Astrocyte of the spinal cord (primary cell): ENCODE results near the gene SCG3.

Experiments used
- DNase-seq: peaks from one replicate; pipeline ENCODE4 v3.0.0; 2011; ENCODE audit warnings: low read depth, low spot score
- H3K4me3 ChIP-seq: 2 replicates; pipeline ENCODE4 v1.5.1; 2011; ENCODE audit warnings: low read depth, mild to moderate bottlenecking, low read length, moderate library complexity
- CTCF ChIP-seq: IDR thresholded peaks from 2 replicates; pipeline ENCODE4 v1.5.1; 2012; ENCODE audit warnings: low read depth, mild to moderate bottlenecking, low read length, inconsistent platforms
- in situ Hi-C: cut with HindIII; loops from 2 replicates; pipeline ENCODE4 v1.10.0; 2017; ENCODE audit warnings: low sequenced_read_pairs

The SCG3 gene

GRCh38 chr15:51678096-51678495 is 3.2 kb upstream of the SCG3 start:
- TF ChIP-seq CTCF = no peak
- no peak for DNase-seq

GRCh38 chr15:51680321-51680720 is 982 bp upstream of the SCG3 start:
- DNase-seq = no peak
- TF ChIP-seq CTCF = no peak
- in situ Hi-C loops = no loop called here
- H3K4me3 ChIP-seq = no peak overlapping the region

More at GRCh38 chr15:51678096-51678495, 3.2 kb upstream of the SCG3 start:
- no peak overlapping the region for H3K4me3 ChIP-seq
- in situ Hi-C loops = no loop called here

GRCh38 chr15:51687565-51687964 is 6.3 kb downstream of the SCG3 start:
- no peak for DNase-seq
- in situ Hi-C loops = no loop called here
- no peak overlapping the region for H3K4me3 ChIP-seq
- TF ChIP-seq CTCF = no peak

GRCh38 chr15:51688863-51689262 is 7.6 kb downstream of the SCG3 start:
- no peak for DNase-seq
- in situ Hi-C loops = no loop called here
- peak; percentile 18 for TF ChIP-seq CTCF
- H3K4me3 ChIP-seq = no peak overlapping the region

GRCh38 chr15:51692154-51692553 is 10.9 kb downstream of the SCG3 start:
- in situ Hi-C loops = no loop called here
- DNase-seq = no peak
- TF ChIP-seq CTCF = no peak
- H3K4me3 ChIP-seq = no peak overlapping the region

GRCh38 chr15:51696566-51696965 is 15.3 kb downstream of the SCG3 start:
- H3K4me3 ChIP-seq = no peak overlapping the region
- TF ChIP-seq CTCF = no peak
- in situ Hi-C loops = no loop called here
- no peak for DNase-seq

- H3K4me3 ChIP-seq = no peak overlapping the region
- in situ Hi-C loops = no loop called here
- no peak for DNase-seq
- no peak for TF ChIP-seq CTCF
These were observed 15.9 kb downstream of the SCG3 start for GRCh38 chr15:51697163-51697562.
